GM21381 (cell line): ENCODE results near the gene SLC27A2.

ENCODE experiments used
- ATAC-seq: cut with Tn5 transposase; IDR thresholded peaks from one replicate; pipeline ENCODE4 v1.9.1; 2021; ENCODE audit warnings: mild to moderate bottlenecking, moderate library complexity; ENCODE audit not compliant: unreplicated experiment

SLC27A2 gene

DNA sequence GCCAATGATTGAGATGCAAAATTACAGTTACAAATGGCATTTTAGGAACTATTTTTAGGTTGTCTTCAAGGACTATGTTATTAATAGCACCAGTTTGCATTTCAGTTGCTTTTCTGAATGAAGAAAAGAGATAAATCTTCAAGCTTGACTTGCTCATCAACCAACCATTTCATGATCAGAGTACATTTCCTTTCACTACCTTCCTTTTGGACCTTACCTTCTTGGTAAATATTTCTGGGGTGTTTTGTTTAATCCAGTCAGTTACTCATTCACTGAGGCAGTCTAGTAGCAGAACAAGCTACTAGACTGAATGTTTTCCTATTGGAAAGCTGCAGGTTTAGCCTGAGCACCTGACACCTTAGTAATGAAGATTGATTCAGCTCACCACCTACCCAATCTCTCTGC, 8.2 kb downstream of the SLC27A2 start:
- ATAC-seq = no peak

DNA sequence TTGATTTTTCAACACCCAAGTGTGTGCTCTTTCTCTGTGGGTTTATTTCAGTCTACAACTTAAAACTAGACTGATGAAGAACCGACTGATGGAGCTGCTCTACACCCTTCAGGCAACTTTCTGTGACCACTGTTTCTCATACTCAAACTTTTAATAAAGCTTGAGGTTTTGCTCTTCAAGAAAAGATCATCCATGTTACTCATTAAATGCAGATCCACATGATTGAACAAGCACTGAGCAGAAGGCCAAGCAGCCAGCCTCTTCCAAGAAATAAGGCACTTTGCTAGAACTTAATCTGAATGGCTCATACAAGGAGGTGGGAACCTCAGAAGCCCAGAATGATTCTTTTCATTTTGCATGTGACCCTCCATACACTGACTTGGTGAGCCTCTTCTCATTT, 8.7 kb downstream of the SLC27A2 start:
- no peak for ATAC-seq

GRCh38 chr15:50192164-50192563, 10.2 kb downstream of the SLC27A2 start:
- no peak for ATAC-seq

DNA sequence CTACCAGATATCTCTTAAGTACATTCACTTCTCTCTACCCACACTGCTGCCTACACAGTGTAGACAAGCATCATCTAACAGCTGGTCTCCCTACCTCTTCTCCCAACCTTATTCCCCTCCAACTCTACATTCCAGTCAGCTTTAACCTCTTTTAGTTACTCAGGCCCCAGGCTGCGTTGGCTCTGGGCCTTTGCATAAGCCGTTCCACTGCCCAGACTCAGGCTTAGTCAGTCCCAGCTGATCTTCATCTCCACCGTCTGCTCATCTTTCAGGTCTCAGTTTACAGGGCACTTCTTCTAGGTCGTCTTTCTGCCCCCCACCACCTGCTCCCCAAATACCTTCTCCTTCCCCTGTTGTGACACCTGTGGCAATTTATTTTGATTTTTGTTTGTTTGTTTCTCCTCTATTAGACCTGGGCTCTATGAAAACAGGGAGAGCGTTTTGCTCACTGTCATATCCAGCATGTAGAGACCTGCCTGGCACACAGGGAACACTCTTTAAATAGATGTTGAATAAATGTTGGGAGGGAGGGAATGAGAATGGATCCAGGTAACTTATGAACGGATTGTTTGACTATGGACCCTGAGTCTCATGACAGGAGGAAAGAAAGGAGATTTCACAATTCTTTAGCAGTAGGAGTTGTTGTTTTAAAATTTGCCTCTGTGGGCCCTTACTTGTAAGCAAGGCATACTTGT, 11.1 kb downstream of the SLC27A2 start:
- no peak for ATAC-seq

GRCh38 chr15:50202003-50202402, 20.0 kb downstream of the SLC27A2 start:
- no peak for ATAC-seq

DNA sequence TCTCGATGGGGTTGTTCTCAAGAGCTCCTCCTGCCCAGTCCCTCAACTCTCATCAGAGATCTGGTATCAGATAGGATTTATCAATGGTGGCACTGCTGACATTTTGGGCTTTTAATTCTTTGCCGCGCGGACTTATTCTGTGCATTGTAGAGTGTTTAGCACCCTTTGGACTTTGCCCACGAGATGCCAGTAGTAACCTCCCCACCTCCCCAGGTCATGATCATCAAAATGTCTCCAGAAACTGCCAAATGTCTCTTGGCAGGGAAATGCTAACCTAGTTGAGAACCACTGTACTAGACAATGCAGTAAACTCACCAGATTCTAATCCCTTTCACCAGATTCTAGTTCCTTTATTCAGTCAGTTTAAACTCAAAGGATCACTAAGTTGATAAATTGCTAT, 24.0 kb downstream of the SLC27A2 start:
- no peak for ATAC-seq

DNA sequence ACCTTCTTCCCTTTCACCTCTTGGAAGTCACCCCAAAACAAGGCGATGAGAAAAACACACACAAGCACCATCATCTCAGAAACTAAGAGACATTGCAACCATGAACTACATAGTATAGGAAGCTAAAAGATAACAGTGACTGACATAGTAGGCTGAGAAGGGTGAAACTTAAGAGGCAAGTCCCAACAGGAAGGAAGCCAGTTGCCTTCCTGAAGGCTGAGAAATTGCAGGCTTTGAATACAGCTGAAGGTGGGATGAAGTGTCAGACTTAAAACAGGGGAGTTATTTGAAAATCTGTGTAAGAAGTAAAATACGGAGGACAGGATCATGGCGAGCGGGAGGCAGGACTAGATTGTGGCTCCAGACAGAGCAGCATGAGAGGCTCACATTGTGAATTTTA, 27.8 kb downstream of the SLC27A2 start:
- ATAC-seq = no peak

- no peak for ATAC-seq
These were observed 28.6 kb downstream of the SLC27A2 start for GRCh38 chr15:50210462-50211157.

- ATAC-seq = no peak
These were observed 36.3 kb downstream of the SLC27A2 start for GRCh38 chr15:50218291-50218690.

DNA sequence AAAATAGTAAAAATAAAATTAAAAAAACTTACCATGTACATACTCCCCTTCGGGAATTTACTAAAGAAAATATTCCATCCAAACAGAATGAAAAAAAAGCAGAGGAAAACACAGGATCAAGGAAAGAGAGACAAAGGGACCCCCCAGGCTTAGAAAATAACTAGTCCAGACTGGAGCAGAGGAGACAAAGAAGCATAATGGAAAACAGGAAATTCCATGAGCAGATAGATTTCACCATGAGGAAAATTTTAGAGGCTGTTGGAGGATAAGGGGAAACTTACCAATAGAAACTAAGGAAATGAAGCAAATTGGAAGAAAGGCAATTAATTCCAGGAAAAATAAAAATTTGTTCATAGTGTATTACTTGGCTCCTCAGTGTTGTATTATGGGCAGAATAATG, 36.7 kb downstream of the SLC27A2 start:
- ATAC-seq = no peak

- ATAC-seq = no peak
These were observed 37.8 kb downstream of the SLC27A2 start for GRCh38 chr15:50219820-50220219.

- no peak for ATAC-seq
These were observed 40.2 kb downstream of the SLC27A2 start for GRCh38 chr15:50222181-50222580.

- no peak for ATAC-seq
These were observed 42.6 kb downstream of the SLC27A2 start for GRCh38 chr15:50224606-50225005.

- ATAC-seq = no peak
These were observed 43.1 kb downstream of the SLC27A2 start for GRCh38 chr15:50225057-50225456.

GRCh38 chr15:50225938-50226337, 43.9 kb downstream of the SLC27A2 start:
- no peak for ATAC-seq

DNA sequence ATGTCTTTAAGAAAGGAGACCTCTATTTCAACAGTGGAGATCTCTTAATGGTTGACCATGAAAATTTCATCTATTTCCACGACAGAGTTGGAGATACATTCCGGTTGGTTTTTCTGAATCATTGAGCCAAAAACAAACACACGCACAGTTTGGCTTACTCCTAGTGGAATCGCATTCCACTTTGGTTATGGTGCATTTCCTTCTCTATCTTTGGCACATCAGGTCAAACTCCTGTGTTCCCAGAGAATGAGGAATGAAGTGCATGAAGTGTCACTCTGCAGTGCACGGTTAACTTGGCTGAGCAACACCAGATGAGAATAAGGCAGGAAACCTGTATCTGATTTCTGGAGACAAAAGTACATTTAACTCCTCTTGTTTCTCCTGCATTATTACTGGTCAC, 45.1 kb downstream of the SLC27A2 start:
- ATAC-seq = no peak

- no peak for ATAC-seq
These were observed 46.9 kb downstream of the SLC27A2 start for GRCh38 chr15:50228866-50229265.

DNA sequence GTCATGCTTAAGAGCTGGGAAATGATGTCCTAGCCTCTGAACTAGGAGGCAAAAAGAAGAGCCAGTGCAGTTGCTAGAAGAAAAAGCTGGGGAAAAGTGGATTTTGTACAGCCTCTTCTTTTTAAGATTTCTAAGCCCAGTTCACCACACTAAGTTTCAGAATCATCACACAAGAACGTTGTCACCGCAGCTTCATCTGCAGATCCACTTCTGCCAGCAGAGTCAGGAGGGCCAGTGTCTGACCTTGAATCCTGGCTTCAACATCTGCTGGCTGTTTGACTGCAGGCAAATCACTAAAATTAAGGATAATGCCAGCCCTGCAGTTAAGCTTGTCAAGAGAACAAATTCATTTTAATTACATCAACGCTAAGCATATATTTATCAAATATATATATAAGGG, 47.3 kb downstream of the SLC27A2 start:
- ATAC-seq = no peak

DNA sequence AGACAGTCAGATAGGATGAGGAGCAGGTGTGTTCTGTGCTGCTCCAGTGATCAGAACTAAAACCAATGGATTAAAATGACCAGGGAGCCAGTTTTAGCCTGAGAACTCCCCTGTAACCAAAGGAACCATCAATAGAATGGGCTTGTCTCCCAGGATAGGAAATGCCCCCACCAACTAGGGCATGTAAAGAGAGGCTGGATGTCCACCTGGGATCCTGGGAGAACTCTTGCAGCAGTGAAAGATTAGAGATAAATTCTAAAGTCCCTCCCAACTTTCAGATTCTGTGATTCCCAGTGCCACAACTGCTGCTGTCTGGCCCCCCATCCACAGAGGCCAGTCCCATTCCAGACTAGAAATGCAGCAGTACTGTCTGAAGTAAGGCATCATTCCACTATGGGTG, 49.8 kb downstream of the SLC27A2 start:
- no peak for ATAC-seq

DNA sequence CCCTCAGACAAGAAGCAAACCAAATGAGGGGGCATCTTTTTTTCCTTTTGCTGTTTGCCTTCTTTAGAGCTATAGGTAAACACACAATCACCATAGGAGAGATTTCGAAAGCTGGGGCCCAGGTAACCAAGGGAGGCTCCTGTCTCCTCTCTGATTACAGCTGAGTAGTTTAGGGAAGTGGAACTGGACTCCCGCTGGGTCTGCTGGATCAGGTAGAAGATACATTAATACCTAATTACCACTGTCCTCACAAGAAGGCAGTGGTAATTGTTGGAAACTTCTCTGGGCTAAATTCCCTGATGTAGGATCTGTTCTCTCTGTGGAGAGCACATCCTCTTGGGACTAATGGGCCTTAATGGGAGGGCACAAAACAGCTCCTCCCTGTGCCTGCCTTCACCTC, 50.8 kb downstream of the SLC27A2 start:
- ATAC-seq = no peak

GRCh38 chr15:50233192-50233736, 51.3 kb downstream of the SLC27A2 start:
- ATAC-seq = no peak

DNA sequence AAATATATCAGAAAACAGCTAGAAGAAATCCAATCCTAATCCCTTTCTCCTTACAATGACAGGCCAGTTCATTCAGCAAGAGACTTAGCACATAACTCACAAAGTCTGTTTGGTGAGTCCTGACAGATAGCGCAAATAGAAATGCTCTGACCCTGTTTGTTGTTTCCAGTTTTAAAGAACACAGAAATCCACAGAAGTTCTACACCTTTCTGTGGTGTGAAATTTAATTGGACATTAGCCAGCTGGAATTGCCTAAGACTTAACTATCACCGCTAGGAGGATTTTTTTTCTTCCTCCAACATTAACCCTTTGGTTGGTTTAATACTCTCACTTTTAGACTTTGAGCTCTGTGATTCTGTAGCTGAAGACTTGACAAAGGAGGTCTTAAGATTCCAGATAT, 52.8 kb downstream of the SLC27A2 start:
- ATAC-seq = no peak
